CD4-positive, alpha-beta T cell treated with Interferon alpha-2 for 1 hour (primary cell): ENCODE results near the gene HOXD13.

Experiments used
- DNase-seq, 2 donors: peaks; one replicate each; pipeline ENCODE4 v3.0.0-alpha.2; 2020 to 2022

Gene HOXD13

GRCh38 chr2:176081376-176081836, 11.1 kb upstream of the HOXD13 start:
- DNase-seq = no peak

DNA sequence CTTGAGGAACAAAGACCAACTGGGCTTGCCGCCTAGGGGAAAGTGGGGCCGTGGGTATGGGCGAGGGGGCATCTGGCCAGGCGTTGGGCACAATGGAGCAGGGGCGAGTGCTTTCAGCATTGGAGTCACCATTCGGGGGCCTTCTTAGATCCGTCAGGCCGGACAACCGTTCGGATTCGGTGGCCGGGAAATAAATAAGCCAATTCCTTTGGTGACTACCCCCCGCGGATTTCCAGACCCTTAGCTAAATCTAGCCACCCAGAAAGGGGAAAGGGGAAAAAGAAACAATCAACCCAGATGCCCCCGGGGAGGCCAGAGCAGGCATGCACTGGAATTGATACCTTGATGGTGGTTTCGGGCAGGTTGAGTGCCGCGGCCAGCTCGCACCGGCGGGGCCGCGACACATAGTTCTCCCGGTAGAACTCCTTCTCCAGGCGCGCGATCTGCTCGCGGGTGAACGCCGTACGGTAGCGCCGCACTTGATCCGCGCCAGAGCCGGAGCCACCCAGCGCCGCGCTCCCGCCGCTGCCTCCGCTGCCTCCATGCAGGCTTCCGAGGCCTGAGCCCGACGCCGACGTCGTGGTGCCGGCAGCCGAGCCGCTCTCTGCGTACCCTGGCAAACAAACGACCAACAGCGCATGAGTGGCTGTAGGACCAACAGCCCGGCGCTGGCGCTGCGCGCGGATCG, 10.5 kb upstream of the HOXD13 start:
- DNase-seq = no peak

DNA sequence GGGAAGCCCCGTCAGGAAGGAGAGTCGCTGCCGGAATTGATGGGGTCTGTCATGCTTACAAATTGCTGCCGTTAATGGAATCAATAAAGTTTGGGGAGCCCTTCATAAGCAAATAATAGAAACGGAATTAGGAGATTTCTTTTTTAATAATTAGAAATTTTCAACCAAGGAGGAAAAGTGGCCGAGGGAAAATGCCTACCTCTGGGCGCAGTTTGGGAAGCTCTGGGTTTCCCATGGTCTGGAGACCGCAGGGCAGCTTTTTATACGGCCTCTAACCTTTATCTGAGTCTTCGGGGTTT, 10.0 kb upstream of the HOXD13 start:
- DNase-seq = no peak

DNA sequence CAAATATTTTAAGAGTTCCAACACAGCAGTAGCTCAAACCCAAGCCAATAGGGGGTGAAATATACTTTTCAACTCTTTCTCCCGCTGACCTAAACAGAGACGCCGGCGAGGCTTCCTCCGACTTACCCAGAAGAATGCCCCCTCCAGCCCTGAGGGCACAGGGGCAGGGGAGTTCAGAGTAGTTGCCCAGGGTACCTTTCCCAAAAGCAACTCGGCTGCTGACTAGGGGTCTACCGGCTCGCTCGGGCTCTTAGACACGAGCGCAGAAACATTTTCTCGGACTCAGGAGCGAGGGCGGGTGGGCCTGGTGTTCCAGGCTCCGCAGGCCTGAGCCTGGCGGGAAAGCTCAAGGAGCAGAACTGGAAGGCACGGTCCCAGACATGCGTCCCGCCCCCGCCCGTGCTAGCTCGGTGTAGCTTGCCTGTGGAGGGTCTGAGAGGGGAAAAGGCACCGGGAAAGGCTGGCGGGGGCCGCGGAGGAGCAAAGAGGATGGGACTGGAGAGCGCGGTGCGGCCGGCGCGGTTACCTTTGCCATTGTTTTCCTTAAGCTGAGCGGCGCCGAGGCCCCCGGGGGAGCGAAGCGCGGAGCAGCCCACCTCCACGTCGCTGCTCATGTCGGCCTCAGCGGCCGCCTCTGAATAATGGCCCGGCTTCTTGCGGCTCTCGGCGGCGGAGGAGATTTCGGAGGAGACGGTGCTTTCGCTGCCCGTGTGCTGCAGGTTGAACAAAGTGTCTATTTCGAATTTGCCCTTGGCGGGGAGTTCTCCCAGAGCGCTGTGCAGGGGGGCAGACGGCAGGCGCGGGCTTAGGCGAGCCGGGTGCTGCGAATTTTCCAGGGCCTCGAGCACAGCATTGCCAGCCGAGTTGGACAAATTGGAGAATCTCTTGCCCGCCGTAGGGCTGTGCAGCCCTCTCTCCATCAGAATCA, 9.4 kb upstream of the HOXD13 start:
- no peak for DNase-seq

- DNase-seq = no peak
These were observed 8.7 kb upstream of the HOXD13 start, which contains the start of gene EVX2 for GRCh38 chr2:176083796-176084261. EVX2 (minus strand) TSS chr2:176083962; CDS start chr2:176083776, 186 bp downstream.

GRCh38 chr2:176084611-176085119, 7.9 kb upstream of the HOXD13 start:
- no peak for DNase-seq

DNA sequence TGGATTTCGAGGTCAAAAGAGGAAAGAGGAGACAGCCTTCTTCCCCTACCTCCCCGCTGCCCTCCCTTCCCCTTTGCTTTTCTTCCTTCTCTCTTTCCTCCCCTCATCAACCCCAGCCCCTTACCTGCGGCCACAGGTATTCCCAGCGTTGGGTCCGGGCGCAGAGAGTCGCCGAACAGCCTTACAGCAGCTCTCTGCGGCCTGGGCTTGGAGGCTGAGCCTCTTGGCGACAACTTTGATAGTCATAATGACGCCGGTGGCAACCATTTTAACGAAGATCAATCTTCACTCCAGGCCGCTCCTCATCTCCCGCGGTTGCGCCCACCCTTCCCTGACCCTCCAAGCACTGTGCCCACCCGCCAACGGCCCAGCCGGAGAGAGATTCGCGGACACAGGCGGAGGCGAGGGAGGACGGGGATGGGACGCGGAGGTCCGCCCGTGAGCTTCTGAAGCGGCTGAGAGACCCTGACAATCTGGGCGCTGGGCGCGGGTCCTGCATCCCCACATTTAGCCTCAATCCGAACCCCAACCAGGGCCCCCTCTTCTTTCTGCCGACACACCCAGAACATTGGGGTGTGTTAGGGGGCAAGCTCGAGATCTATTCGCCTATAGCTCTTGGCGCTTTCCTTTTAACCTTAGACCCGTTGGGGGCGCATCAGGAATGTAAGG, 7.3 kb upstream of the HOXD13 start:
- no peak for DNase-seq

DNA sequence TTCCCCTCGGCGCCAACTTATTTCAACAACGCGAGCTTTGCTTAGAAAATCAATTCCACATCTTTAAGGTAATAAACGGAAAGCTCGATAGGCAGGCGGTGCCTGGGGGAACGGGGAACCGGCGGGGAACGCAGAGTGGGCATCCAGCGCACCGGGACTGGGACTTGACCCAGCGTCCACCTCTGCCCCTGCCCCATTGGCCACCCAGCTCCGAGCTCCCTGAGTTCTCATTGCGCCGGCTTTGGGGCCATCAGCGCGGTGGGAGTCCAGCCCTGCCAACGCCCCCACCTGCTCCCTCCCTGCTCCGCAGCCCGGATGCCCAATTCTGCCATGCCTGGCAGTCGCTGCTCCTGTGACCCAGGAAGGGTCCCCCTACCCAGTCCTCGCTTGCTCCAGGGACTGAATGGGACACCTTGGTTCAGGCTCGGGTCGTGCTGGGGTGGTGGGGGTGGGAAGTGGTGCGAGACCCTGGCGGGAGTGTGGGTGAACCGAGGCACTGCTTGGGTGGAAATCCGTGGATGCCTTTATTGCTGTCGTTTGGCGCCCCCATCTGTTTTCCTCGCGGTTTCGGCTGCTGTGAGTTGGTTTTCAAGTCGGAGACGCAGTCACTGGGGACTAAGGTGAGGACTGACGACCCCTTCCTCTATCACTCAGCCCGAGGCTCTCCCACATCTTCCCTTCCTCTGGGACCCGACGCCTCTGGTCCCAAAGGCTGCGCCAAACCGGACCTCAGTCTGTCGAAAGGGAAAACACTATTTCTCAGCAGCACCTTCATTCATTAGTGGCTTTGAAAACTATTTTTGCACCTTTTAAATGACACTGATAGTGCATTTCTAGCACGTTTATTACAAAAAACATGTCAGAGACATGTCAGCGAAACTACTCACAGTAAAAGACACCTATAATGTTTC, 6.4 kb upstream of the HOXD13 start:
- DNase-seq = no peak

- no peak for DNase-seq
These were observed 5.0 kb upstream of the HOXD13 start for GRCh38 chr2:176087330-176088047.

DNA sequence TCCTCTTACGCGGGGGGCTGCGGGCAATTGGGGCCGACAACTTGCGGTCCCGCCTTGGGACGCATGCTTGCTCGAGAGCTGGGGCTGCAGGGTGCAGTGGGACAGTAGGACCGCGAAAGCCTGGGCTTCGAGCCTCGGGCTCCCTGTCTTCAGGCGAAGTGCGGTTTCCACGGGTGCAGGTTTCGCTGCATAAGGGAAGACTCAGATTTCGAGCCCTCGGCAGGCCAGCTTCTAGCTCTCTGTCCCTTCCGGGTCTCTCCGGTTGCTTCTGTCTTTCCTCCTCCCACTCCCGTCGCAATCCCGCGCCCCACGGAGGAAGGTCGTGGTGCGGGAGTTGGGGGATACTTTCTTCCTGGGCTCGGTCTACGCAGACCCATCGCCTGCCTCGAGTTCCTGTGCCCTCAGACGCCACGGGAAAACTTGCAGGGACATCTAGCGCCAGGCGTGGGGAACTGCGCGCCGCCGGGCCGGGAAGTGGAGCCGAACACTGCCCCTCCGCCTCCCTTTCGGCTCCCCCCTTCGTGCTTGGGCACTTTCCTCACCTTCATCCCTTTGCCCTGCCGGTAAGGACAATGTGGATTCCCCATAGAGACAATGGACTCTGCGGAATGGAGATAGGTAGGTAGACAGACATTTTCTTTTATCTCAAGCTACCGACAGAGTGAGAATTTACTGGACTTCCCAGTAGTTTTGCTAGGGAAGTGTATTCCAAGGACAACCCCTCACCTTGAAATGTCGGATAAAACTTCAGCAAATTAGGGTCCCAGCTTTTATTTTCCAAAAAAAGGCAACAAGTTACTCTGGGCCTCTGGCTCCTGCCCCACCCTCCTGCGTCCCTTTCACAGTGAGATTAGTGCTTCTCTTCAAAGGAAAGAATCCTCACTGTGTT, 4.2 kb upstream of the HOXD13 start:
- no peak for DNase-seq

GRCh38 chr2:176088937-176089842, 3.3 kb upstream of the HOXD13 start:
- no peak for DNase-seq

- no peak for DNase-seq
These were observed 2.6 kb upstream of the HOXD13 start for GRCh38 chr2:176089843-176090395.

DNA sequence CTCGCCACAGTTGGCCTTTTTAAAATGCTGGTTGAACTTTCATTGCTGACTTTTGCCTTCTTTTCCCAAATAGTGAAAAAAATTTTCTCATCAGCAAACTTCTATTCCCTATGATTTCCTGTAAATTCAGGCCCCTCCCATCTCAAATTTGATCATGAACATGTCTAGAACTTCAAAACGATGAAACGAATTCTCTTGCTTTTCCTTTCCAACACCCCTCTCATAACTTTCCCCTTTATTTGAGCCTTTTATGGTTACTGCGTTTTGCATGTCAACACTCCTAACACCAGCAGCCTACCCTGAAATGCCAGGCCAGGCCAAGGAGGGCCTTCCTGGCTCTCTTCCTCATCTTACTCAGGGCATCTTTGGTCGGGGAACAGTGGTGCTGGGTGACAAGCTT, 1.7 kb upstream of the HOXD13 start:
- DNase-seq = no peak

DNA sequence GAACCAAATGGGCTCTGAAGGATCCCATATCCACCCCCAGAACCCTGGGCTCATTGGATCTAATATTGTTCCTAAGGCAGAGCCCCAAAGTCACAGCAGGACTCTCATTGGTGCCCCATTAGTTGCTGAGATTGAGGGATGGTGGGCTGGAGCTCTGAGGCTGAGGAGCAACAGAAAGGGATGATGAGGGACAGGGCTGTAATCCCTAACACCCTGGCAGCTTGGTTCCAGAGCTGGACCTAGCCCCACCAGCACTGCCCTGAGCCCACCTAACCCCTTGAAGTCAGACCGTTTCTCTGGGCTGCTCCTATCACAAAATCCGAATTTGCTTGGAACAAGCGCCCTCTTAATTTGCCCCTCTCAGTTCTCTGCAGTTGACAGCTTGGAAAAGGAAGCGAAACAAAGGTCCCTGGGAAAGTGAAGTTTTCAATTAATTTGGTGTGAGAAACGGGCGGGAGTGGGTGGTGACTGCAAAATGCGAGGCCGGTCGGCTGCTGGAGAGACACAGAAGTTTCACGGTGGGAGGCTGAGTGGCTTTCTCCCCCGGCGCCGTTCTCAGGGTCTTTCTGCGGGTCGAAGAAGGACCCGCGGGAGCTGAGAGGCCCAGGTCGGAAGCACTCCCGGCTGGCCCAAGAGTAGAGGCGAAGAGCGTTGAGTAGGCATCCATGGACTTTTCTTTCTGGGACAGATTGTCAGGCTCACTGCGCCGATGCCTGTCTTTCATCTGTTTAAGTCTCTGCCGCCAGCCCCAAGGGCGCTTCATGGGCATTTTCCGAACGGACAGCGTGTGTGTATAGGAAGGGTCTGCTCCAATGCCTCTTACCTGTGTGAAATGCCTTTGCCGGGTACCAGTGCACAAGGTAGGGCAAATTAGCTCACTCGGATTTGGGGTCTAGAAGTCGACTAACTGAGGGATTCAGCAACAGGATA, 927 bp upstream of the HOXD13 start:
- no peak for DNase-seq

GRCh38 chr2:176093145-176093897, 800 bp downstream of the HOXD13 start:
- no peak for DNase-seq

- DNase-seq = no peak
These were observed 1.4 kb downstream of the HOXD13 start for GRCh38 chr2:176093898-176094249.

DNA sequence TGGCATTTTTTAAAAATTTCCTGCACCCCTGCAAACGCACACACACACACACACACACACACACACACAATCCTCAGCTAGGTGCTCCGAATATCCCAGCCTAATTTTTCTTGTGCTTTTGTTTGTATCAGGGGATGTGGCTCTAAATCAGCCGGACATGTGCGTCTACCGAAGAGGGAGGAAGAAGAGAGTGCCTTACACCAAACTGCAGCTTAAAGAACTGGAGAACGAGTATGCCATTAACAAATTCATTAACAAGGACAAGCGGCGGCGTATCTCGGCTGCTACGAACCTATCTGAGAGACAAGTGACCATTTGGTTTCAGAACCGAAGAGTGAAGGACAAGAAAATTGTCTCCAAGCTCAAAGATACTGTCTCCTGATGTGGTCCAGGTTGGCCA, 1.8 kb downstream of the HOXD13 start:
- DNase-seq = no peak
